GM12872 (cell line): ENCODE data around the gene EFCAB8.

Source experiments
- CTCF ChIP-seq: IDR thresholded peaks from 3 replicates; pipeline ENCODE4 v1.5.1; 2011; ENCODE audit warnings: low read depth, mild to moderate bottlenecking, low read length, moderate library complexity; ENCODE audit not compliant: insufficient read depth

The EFCAB8 gene

DNA sequence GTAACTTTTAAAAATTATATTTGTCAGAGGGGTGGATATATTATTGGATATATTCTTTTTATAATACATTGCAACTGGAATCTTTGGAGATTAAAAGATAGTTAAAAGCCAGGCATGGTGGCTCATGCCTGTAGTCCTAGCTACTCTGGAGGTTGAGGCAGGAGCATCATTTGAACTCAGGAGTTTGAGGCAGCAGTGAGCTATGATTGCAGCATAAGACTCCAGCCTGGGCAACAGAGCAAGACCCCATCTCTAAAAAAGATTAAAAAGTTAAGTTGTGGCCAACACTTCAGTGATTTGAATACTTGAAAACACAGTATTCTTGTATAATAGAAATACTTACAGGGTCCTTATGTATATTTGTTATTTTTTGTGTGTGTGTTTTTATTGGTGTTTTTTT is 23.8 kb upstream of the EFCAB8 start:
- TF ChIP-seq CTCF = no peak

DNA sequence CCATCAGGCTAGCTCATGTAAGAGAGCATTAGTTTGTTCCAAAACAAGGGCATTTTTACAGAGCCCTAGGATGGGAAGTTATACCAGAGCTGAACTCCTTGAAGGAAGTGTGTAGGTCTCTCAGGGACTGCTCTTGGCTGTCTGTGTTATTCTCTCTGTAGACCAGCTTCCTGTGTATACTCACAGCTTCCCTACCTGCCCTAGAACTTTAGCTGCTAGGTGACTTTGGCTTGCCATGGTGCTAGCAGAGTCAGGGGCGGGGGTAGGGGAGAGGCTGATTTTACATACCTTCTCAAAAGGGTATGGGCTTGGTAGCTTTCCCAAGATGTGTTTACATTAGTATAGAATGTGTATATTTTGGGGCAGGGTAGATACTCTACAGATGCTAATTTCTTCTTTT is 21.6 kb upstream of the EFCAB8 start:
- TF ChIP-seq CTCF = no peak

- no peak for TF ChIP-seq CTCF
Observed at GRCh38 chr20:32839227-32839981, 19.3 kb upstream of the EFCAB8 start.

DNA sequence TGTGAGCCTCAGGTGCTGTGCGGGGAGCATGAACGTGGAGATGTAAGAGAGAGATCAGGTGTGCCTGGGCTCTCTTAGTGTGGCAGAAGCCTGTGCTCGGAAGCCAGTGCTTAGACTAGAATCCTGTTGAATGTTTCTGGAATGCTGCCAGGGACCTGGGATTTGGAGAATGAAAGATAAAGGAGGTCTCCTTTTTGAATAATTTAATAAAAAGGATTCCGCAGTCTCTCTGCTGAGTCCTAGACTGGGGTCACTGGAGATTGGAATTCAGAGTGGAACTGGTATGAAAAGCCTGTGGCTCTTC is 18.8 kb upstream of the EFCAB8 start:
- TF ChIP-seq CTCF = no peak

GRCh38 chr20:32841174-32841573 is 17.5 kb upstream of the EFCAB8 start:
- no peak for TF ChIP-seq CTCF

GRCh38 chr20:32841632-32842031 is 17.1 kb upstream of the EFCAB8 start:
- no peak for TF ChIP-seq CTCF

DNA sequence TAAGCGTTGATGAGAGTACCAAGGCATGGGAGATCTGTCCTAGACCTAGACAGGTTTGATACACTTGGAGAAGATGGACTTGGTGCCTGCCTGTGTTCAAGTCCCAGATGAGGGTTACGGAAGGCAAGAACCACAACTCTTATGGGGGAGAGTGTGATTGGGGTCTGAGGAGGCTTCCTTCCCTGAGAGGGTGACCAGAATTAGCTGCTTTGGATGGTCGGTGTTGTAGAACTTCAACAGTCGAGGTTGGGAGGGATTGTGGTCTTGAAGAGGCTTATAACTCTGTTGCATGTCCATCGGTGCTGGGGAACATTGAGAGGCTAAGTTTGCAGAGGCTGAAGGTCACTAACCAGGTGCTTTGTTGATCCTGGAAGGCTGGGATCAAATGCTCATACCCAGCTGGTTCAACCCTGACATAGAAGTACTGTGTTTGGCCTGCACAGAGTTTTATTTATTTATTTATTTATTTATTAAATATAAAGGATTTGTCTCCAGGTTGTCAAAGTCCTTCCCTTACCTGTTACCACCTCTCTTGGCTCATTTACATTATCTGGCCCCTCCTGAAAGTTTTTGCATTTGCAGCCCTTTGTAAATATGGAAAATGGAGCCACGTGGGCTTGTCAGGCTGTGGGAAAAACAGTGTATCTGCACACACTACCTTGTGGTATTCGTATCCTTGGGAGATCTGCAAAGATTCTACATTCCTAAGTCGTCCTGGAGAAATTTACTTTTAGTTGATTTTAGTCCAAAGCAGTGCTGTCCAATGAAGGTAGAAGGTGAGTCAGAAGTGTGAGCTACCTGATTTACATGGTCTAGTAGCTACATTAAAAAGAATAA is 15.8 kb upstream of the EFCAB8 start:
- TF ChIP-seq CTCF = no peak
